HepG2 (cell line): Measurements from ENCODE around the gene DPY19L1. TPM values are rescaled to one million over a fixed set of nuclear protein-coding genes. Genes with fewer than 3 reads are reported as not detected.

Source experiments
- AHR ChIP-seq: IDR thresholded peaks from 2 replicates; pipeline ENCODE4 v1.6.1; 2018; ENCODE audit warnings: missing genetic modification reagents, missing compliant biosample characterization
- AKNA ChIP-seq: sonication (generic); formaldehyde crosslinking; IDR thresholded peaks from 2 replicates; pipeline ENCODE4 v1.4.0; 2020; ENCODE audit warnings: missing genetic modification reagents, borderline replicate concordance
- E2F2 ChIP-seq: sonication (generic); formaldehyde crosslinking; IDR thresholded peaks from 2 replicates; pipeline ENCODE4 v1.4.0; 2020; ENCODE audit warnings: missing genetic modification reagents, borderline replicate concordance
- JARID2 ChIP-seq: sonication (generic); formaldehyde crosslinking; IDR thresholded peaks from 2 replicates; pipeline ENCODE4 v1.8.1; 2023; ENCODE audit warnings: missing genetic modification reagents, inconsistent platforms; ENCODE audit not compliant: insufficient replicate concordance
- MAFG ChIP-seq: sonication (generic); formaldehyde crosslinking; IDR thresholded peaks from 2 replicates; pipeline ENCODE4 v1.5.1; 2020; ENCODE audit warnings: mild to moderate bottlenecking, missing genetic modification reagents
- PHF8 ChIP-seq: sonication (generic); formaldehyde crosslinking; IDR thresholded peaks from 2 replicates; pipeline ENCODE4 v1.5.0; 2020; ENCODE audit warnings: missing genetic modification reagents
- RFXANK ChIP-seq: IDR thresholded peaks from 2 replicates; pipeline ENCODE4 v1.6.1; 2016
- TEAD2 ChIP-seq: sonication (generic); formaldehyde crosslinking; IDR thresholded peaks from 2 replicates; pipeline ENCODE4 v1.9.0; 2021; ENCODE audit warnings: missing genetic modification reagents
- THYN1 ChIP-seq: sonication (generic); formaldehyde crosslinking; IDR thresholded peaks from 2 replicates; pipeline ENCODE4 v1.8.1; 2023; ENCODE audit warnings: low read depth, mild to moderate bottlenecking, moderate library complexity, missing genetic modification reagents, borderline replicate concordance
- ZC3H13 ChIP-seq: sonication (generic); formaldehyde crosslinking; IDR thresholded peaks from 2 replicates; pipeline ENCODE4 v1.8.1; 2023; ENCODE audit warnings: mild to moderate bottlenecking, missing genetic modification reagents, moderate library complexity
- ZNF558 ChIP-seq: sonication (generic); formaldehyde crosslinking; IDR thresholded peaks from 2 replicates; pipeline ENCODE4 v1.9.0; 2022; ENCODE audit warnings: mild to moderate bottlenecking, missing genetic modification reagents, borderline replicate concordance
- ZNF580 ChIP-seq: IDR thresholded peaks from 2 replicates; pipeline ENCODE4 v1.6.1; 2016; ENCODE audit warnings: low read depth, borderline replicate concordance
- ZNF605 ChIP-seq: sonication (generic); formaldehyde crosslinking; IDR thresholded peaks from 2 replicates; pipeline ENCODE4 v1.8.0; 2022; ENCODE audit warnings: mild to moderate bottlenecking, missing genetic modification reagents
- polyA plus RNA-seq, 8 experiments: library from polyadenylated mRNA; depleted of rRNA in 3 of 8; stranded (reverse) in 7 of 8; unstranded in 1 of 8; fragments of >200 nt; fragmentation: Illumina TruSeq in 4 of 8; extraction: Trizol in 4 of 8; gene quantifications; 2 replicates each; pipeline versions ENCODE4 v1.2.1 to v1.2.3, GENCODE V29; 2011 to 2016; ENCODE audit warnings: low read depth in 4 of 8, missing spikeins in 1 of 8, mixed read lengths in 1 of 8; ENCODE audit not compliant: insufficient read depth in 1 of 8
- total RNA-seq, 5 experiments: library from RNA; depleted of rRNA; stranded (reverse); fragments of >200 nt; fragmentation: Illumina TruSeq; extraction: Trizol; gene quantifications; 2 replicates each; pipeline ENCODE4 v1.2.3, GENCODE V29; 2016; ENCODE audit warnings: low read depth in 1 of 5
- TF ChIP-seq, protein P1 (sequence below): sonication (generic); formaldehyde crosslinking; IDR thresholded peaks from 2 replicates; pipeline ENCODE4 v1.5.0; 2020; ENCODE audit warnings: mild to moderate bottlenecking, missing genetic modification reagents, borderline replicate concordance
- TF ChIP-seq, protein P2 (sequence below): sonication (generic); formaldehyde crosslinking; IDR thresholded peaks from 2 replicates; pipeline ENCODE4 v1.5.1; 2020; ENCODE audit warnings: missing genetic modification reagents, mild to moderate bottlenecking, borderline replicate concordance
- TF ChIP-seq, protein P3 (sequence below): sonication (generic); formaldehyde crosslinking; IDR thresholded peaks from 2 replicates; pipeline ENCODE4 v1.4.0; 2020; ENCODE audit warnings: mild to moderate bottlenecking, missing genetic modification reagents

Gene DPY19L1
- total and polyA plus RNA-seq, 2 of the 13 experiments (the other 11 are each of a cell fraction or from before 2014, with no cell fraction given), result 18.9 to 32.6 TPM

DNA sequence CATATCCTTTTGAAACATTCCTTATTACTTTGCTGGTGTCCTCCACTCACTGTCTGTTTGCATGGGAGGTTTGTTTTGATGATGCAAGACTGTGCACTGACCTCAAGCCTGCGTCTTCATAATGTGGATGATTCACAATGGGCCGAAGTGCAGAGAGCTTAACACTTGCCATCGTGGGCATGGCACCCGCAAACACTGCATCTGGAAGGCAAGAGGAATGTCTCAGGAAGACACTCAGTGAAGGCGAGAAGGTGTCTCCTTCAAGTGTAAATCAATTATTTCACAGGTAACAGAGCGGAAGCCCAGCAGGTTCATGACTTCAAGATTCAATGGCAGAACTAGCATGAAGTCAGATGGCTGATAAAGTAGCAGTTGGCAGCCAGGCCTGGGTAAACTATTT lies 98.1 kb downstream of the DPY19L1 start (continued):
- TF ChIP-seq MAFG (CRISPR knock-in tag), result no peak
- TF ChIP-seq, protein P1, sequence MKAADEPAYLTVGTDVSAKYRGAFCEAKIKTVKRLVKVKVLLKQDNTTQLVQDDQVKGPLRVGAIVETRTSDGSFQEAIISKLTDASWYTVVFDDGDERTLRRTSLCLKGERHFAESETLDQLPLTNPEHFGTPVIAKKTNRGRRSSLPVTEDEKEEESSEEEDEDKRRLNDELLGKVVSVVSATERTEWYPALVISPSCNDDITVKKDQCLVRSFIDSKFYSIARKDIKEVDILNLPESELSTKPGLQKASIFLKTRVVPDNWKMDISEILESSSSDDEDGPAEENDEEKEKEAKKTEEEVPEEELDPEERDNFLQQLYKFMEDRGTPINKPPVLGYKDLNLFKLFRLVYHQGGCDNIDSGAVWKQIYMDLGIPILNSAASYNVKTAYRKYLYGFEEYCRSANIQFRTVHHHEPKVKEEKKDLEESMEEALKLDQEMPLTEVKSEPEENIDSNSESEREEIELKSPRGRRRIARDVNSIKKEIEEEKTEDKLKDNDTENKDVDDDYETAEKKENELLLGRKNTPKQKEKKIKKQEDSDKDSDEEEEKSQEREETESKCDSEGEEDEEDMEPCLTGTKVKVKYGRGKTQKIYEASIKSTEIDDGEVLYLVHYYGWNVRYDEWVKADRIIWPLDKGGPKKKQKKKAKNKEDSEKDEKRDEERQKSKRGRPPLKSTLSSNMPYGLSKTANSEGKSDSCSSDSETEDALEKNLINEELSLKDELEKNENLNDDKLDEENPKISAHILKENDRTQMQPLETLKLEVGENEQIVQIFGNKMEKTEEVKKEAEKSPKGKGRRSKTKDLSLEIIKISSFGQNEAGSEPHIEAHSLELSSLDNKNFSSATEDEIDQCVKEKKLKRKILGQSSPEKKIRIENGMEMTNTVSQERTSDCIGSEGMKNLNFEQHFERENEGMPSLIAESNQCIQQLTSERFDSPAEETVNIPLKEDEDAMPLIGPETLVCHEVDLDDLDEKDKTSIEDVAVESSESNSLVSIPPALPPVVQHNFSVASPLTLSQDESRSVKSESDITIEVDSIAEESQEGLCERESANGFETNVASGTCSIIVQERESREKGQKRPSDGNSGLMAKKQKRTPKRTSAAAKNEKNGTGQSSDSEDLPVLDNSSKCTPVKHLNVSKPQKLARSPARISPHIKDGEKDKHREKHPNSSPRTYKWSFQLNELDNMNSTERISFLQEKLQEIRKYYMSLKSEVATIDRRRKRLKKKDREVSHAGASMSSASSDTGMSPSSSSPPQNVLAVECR (CRISPR knock-in tag), result no peak; the same call in 1 of the 2 replicates
- TF ChIP-seq ZNF558 (CRISPR knock-in tag), result no peak
- no peak for TF ChIP-seq JARID2
- TF ChIP-seq AHR (CRISPR knock-in tag), result no peak
- no peak for TF ChIP-seq E2F2 (CRISPR knock-in tag)
- TF ChIP-seq, protein P2, sequence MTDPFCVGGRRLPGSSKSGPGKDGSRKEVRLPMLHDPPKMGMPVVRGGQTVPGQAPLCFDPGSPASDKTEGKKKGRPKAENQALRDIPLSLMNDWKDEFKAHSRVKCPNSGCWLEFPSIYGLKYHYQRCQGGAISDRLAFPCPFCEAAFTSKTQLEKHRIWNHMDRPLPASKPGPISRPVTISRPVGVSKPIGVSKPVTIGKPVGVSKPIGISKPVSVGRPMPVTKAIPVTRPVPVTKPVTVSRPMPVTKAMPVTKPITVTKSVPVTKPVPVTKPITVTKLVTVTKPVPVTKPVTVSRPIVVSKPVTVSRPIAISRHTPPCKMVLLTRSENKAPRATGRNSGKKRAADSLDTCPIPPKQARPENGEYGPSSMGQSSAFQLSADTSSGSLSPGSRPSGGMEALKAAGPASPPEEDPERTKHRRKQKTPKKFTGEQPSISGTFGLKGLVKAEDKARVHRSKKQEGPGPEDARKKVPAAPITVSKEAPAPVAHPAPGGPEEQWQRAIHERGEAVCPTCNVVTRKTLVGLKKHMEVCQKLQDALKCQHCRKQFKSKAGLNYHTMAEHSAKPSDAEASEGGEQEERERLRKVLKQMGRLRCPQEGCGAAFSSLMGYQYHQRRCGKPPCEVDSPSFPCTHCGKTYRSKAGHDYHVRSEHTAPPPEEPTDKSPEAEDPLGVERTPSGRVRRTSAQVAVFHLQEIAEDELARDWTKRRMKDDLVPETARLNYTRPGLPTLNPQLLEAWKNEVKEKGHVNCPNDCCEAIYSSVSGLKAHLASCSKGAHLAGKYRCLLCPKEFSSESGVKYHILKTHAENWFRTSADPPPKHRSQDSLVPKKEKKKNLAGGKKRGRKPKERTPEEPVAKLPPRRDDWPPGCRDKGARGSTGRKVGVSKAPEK, result no peak
- TF ChIP-seq ZNF580, result peak; percentile 72
- TF ChIP-seq PHF8 (CRISPR knock-in tag), result no peak
- TF ChIP-seq, protein P3, sequence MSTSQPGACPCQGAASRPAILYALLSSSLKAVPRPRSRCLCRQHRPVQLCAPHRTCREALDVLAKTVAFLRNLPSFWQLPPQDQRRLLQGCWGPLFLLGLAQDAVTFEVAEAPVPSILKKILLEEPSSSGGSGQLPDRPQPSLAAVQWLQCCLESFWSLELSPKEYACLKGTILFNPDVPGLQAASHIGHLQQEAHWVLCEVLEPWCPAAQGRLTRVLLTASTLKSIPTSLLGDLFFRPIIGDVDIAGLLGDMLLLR (CRISPR knock-in tag), result no peak
- TF ChIP-seq THYN1, result no peak
- no peak for TF ChIP-seq ZNF605
- TF ChIP-seq RFXANK (CRISPR knock-in tag), result no peak
- no peak for TF ChIP-seq AKNA (CRISPR knock-in tag)
- TF ChIP-seq ZC3H13, result no peak
- TF ChIP-seq TEAD2, result no peak
